Mucosa of rectum (tissue), 2 donors: ENCODE results near the gene FANCF.

Experiments
- H3K27ac ChIP-seq, 2 donors: one replicate each; pipeline ENCODE4 v1.7.0; 2013; ENCODE audit warnings: inconsistent platforms in 2 of 2, low read depth in 2 of 2, low read length in 2 of 2
- H3K27me3 ChIP-seq, 2 donors: one replicate each; pipeline ENCODE4 v1.7.0; 2013; ENCODE audit warnings: low read length in 2 of 2; ENCODE audit not compliant: control insufficient read depth in 2 of 2, insufficient read depth in 2 of 2
- H3K36me3 ChIP-seq, 2 donors: one replicate each; pipeline ENCODE4 v1.7.0; 2013; ENCODE audit warnings: low read length in 2 of 2; ENCODE audit not compliant: control insufficient read depth in 2 of 2, insufficient read depth in 2 of 2
- H3K4me1 ChIP-seq, 2 donors: one replicate each; pipeline ENCODE4 v1.7.0; 2013; ENCODE audit warnings: low read length in 2 of 2, mild to moderate bottlenecking in 1 of 2; ENCODE audit not compliant: control insufficient read depth in 2 of 2, insufficient read depth in 2 of 2
- H3K4me3 ChIP-seq, 2 donors: one replicate each; pipeline ENCODE4 v1.7.0; 2013; ENCODE audit warnings: low read length in 2 of 2
- H3K9ac ChIP-seq, 2 donors: one replicate each; pipeline ENCODE4 v1.7.0; 2013; ENCODE audit warnings: low read length in 2 of 2, low read depth in 1 of 2, mild to moderate bottlenecking in 1 of 2
- H3K9me3 ChIP-seq, 2 donors: one replicate each; pipeline ENCODE4 v1.7.0; 2013; ENCODE audit warnings: low read length in 2 of 2; ENCODE audit not compliant: control insufficient read depth in 2 of 2
- donor health status: healthy.
- donor health status: Normal muscosa, but diverticular disease.

The FANCF gene

DNA sequence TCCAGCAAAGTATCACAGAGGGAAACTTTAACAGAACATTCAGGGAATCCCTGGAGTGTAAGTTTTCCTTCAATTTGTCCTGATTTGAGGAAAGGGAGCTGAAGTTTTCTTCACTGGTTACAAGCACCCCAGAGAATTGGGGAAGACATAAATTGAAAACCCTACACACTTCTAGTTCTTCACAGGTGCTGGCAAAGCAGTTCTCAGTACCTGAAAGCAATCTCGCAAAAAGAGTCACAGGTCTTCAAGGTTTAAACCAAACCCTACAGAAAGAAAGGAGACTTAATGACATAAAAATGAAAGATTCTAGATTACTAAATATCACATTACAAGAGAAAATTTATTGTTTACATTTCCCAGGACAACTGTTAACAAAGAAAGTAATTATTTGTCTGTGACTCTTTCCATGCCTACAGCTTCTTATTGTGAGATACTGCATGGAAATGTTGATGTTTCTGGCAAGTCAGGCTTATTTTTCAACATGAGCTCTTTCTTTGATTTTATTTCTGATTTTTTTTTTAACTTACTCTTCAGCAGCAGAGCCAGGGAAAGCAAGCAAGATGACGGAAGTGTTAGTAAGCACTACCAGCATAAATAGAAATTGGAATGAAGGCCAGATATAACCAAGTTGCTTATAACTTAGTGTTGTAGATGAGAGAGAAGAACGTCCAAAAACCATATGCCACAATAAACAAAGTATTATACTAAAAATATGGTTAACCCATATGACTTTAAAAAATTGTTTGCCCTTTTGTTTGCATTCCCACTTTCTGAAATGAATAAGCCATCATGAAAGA is 44.1 kb downstream of the FANCF start:
- H3K27me3 ChIP-seq: no peaks in the 10 kb centered on the region
- no peak overlapping the region for H3K27ac ChIP-seq
- no peak overlapping the region for H3K9ac ChIP-seq
- no peaks in the 10 kb centered on the region for H3K36me3 ChIP-seq
- no peaks in the 10 kb centered on the region for H3K4me1 ChIP-seq
- no peak overlapping the region for H3K4me3 ChIP-seq
- no peaks in the 10 kb centered on the region for H3K9me3 ChIP-seq

DNA sequence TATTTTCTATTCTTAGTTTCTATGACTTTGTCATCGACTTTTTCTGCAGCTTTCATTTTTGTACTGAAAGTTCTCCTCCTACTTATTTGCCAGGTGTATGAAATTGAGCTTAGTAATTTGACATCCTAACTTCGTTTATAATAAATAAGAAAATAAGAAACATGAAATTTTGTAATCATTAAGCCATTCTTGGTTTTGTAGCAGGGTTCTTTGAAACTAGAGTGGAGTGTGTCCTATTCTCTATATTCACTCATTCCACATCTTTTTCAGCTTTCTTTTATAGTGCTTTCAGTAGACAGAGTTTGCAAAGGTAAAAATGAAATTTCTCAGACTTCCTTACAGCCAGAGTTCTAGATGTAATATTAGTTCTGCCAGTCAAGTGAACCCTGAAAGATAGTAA is 47.8 kb downstream of the FANCF start:
- Histone ChIP-seq H3K9ac (no peak overlapping the region), H3K27me3 (no peaks in the 10 kb centered on the region), H3K9me3 (no peaks in the 10 kb centered on the region), H3K27ac (no peak overlapping the region), H3K4me3 (no peak overlapping the region), H3K36me3 (no peaks in the 10 kb centered on the region), H3K4me1 (no peaks in the 10 kb centered on the region)
